Glomerular visceral epithelial cell (primary cell): Measurements from ENCODE around the gene COL28A1.
"Not testable (repeated sequence)": the region's sequence is repeated elsewhere in the genome, so short reads cannot be mapped to it uniquely, and the experiment has no call there.

Experiments used
- DNase-seq: peaks from one replicate; pipeline ENCODE4 v3.0.0-alpha.2; 2016; ENCODE audit errors: extremely low spot score

The COL28A1 gene

DNA sequence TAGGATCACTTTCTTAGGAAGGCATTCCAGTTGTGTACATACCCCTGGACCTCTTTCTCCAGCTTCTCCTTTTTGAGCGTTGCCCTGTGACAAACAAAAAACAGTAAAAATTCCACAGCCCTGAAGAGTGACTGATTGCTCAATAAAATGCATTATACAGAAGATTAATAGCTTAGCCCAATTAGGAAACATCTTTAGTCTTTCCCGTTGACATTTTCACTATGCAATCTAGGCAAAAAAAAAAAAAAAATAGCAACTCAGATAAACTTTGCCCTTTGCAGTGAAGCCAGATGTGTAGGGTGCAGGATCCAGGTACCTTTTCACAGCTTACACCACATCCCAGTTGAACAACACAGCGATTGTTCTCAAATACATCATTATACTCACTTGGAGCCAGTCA is 17.9 kb downstream of the COL28A1 start:
- DNase-seq, result no peak

DNA sequence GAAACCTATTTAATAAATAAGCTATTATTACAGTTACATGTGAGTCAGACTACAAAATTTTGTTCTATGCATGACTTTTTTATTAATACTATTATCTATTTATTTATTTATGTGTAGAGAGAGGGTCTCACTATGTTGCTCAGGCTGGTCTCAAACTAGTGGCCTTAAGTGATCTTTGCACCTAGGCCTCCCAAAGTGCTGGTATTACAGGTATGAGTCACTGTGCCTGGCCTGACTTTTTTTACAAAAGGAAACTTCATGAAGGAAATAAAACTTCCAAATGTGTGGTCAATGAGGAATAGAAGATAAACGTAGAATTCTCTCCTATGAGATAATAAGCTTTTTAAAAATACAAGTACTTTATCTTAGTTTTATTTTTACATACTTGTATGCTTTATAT is 19.0 kb downstream of the COL28A1 start:
- DNase-seq, result no peak

DNA sequence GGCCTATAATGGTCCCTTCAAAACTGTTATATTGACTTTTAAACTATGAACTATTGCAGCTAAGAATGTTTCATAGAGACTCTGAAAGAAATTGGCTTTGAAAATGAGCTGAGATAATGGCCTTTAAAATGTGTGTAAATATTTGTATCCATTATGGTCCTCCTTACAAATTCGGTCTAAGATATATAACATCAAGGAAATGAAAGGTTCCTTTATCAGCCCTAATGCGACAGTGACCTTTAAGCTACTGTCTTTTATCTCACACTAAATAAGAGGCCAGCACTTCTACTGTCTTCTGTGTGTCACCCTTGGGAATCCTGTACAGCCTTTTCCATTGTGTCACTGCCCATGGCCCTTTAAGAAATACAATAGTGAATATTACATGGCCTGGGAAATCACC is 19.5 kb downstream of the COL28A1 start:
- no peak for DNase-seq

DNA sequence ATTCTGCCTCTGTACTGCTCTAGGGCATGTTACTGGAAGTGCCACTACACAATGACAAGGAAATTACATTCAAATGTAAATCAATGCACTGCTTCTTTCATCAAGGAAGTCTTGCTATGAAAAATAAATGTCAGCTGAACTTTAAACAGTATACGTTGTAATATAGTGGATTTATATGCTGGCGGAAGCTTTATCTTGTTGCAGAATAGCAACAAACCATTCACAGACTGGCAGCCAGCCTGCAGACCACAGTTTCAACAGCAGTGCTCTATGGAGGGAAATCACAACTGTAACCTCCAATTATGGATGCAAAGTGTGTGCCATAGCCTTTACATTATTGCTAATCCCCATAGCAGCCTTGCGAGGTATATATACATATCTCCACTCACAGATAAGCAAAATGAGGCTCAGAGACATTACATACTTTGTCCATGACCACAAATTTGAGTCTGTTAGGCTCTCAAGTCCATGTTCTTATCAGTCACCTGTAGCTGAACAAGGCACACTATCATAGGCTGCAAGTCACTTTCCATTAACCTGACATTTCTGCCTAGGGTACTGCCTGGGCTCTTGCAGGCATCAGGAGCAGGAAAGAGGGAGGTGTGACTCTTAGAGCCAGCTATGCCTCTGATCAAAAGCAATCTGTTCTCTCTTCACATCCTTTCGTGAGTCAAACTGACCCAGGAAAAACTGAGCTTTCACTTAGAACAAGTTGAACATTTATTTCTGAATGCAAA is 22.6 kb downstream of the COL28A1 start:
- DNase-seq, result no peak

GRCh38 chr7:7510794-7511193 is 24.9 kb downstream of the COL28A1 start:
- DNase-seq, result no peak

DNA sequence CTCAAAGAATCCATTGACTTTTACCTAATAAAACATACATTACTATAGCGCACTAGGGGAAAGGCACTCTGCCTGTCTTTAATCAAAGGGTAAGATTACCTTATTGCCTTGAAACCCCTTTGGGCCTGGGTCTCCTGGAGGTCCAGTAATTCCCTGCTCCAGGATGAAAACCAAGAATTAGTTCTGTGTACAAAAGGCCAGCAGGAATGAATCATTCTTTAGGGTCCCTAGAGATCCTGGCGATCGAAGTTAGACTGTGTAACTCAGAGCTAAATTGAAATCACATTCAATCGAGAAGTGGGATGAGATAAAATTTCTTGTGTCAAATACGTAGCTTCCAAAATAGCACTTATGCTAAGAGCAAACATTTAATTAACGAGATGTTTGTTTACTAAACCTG is 29.8 kb downstream of the COL28A1 start:
- no peak for DNase-seq

DNA sequence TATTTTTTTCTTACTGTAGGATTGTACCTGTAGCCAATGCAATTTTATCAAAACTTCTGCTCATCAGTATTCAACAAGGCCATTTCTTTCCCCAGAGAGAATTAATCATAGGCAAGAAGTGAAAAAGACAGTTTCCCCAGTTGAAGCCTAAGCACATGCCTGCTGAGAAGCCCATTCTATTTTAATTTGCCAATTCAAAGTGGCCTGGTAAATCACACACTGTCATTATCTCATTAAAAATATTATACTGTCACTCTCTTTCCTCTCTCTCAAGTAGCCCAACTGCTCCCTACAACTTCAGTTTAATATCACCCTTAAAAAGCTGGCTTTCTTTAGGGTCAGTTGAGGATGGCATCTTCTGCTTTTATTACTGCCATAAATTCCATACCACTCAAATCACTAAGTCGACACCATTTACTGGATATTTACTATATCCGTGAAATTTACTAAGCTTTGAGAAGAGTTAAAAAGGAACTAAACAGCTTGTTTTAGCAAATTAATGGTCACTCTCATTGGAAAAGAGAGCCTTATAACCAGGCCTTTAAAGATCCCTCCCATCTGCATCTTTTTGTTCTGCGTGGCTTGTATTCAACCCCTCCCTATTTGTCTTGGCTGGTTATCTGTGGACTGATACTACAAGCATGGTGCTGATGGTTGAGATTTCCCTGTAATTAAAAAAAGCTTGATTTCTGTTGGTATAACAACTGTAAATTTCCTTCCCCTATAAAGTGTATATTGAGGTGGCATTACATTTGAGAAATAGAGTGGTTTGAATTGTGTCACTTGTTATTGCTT is 30.6 kb downstream of the COL28A1 start:
- DNase-seq, result no peak

GRCh38 chr7:7499892-7500291 is 35.8 kb downstream of the COL28A1 start:
- DNase-seq, result no peak

DNA sequence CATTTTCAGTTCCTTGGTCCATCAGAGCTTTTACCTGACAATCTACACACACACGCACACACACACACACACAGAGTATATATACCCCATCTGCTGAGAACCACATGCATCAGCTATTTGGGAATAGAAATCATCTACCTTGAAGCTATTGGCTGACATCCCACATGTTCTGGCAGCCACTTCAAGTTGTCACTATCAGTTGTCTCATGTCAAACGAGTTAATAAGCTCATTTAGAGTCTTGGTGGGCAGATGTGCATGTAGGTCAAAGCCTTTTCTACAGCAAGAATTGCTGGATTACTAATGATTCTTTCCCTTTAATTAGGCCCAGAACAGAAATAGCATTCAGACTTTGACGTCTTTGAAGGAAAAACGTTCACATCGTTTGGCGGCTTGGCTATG is 36.8 kb downstream of the COL28A1 start:
- DNase-seq, result no peak

GRCh38 chr7:7496311-7496710 is 39.4 kb downstream of the COL28A1 start:
- no peak for DNase-seq

GRCh38 chr7:7495171-7495570 is 40.5 kb downstream of the COL28A1 start:
- no peak for DNase-seq

GRCh38 chr7:7491044-7491443 is 44.6 kb downstream of the COL28A1 start:
- DNase-seq, result no peak

DNA sequence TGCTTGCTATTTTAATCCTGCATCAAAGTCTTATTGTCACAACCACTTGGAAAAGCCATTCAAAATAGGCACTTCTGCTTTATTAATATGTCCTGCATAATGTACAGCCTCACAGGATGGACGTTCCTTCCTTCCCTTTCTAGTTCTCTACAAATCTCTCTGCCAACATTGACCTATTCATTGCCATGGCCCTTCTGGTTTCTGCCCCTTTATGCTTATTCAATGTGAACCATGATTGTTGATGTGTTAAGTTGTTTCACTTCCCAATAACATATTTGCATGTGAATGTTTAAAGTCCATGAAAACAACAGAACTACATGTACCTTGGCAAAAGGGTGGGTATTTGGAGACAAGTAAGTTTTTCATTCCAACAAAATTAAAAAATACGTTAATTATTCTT is 45.7 kb downstream of the COL28A1 start:
- no peak for DNase-seq

- no peak for DNase-seq
These were observed 46.1 kb downstream of the COL28A1 start for GRCh38 chr7:7489546-7489945.

DNA sequence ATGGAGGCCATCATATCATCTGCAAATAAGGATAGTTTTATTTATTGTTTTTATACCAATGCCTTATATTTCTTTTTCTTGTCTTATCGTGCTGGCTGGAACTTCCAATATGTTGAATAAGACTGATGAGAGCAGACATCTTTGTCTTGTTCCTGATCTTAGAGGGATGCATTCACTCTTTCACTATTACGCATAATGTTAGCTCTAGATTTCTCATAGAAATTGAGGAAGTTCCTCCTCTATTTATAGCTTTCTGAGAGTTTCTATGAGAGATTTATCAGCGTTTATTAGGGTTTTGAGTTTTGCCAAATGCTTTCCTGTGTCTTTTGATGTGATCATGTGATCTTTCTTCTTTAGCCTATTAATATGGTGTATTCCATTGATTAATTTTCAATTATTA is 49.3 kb downstream of the COL28A1 start:
- no peak for DNase-seq

- DNase-seq, result no peak
These were observed 51.6 kb downstream of the COL28A1 start for GRCh38 chr7:7484072-7484471.

- no peak for DNase-seq
These were observed 53.9 kb downstream of the COL28A1 start for GRCh38 chr7:7481802-7482201.

DNA sequence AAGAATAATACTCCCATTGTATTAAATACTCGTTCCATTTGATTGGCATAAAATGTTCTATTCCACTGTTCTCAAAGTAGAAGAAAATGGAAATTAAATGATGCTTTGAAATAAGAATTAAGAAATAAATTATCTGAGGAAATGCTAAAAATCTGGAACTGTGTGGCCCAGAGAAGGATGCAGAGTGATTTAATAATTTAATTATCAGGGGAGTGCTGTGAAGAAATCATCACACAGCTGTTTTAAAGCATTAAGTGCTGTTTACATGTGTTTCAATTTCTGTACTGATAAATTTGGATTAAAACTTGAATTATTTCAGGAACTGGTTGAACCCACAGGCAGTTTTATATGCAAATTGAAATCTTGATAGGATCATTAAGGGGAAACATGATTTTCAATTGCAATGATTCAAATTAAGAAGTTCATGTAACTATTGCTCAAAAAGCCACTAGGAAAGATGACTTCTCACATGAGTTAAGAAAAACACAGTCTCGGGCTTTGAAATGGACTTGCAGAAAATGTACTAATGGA is 56.3 kb downstream of the COL28A1 start:
- DNase-seq, result no peak

GRCh38 chr7:7478569-7478968 is 57.1 kb downstream of the COL28A1 start:
- DNase-seq, result no peak

GRCh38 chr7:7477641-7478040 is 58.0 kb downstream of the COL28A1 start:
- DNase-seq, result not testable (repeated sequence)

- DNase-seq, result no peak
These were observed 59.3 kb downstream of the COL28A1 start for GRCh38 chr7:7476381-7476780.

GRCh38 chr7:7475601-7476000 is 60.1 kb downstream of the COL28A1 start:
- no peak for DNase-seq

DNA sequence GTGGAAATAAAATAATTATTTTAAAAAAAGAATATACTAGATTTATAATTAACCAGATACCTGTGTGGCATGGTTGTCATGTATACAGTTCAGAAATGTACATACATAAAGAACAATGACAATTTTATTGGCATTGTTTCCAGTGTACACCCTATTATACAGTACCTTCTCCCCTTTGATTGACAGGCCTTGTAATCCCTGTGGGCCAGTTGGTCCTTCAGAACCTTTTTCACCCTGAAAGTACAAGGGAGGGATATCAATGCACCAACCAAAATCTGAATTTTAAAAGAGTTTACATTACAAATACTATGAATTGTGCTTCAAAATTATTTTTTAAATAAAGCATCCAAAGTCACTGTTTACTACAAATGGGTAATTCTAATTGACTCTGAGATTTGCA is 61.2 kb downstream of the COL28A1 start:
- DNase-seq, result no peak
